AG08396 (cell line): ENCODE data around the gene SELENOO.

ENCODE experiments used
- DNase-seq: peaks from one replicate; pipeline ENCODE4 v3.0.0; 2012; ENCODE audit warnings: low spot score, mixed read lengths

Gene SELENOO

GRCh38 chr22:50238755-50239154 is 37.9 kb downstream of the SELENOO start:
- no peak for DNase-seq

DNA sequence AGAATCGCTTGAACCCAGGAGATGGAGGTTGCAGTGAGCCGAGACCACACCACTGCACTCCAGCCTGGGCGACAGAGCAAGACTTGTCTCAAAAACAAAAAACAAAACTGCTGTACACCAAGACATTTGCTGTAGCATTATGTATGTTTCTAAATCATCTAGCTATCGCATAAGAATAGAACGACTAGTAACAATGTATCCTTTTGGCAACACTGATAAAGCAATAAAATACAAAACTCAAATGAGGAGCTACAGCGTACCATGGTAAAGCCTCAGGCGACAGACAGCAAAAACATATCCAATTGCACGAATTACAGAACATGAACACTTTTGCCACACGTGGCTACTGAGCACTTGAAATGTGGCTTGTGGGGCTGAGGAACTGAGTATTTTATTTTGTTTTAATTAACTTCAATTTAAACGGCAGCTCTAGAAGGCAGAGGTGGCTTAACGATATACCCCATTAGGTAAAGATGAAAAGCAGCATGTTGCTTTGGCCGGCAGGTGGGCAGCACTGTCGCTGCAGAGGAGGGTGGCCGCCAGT is 41.7 kb downstream of the SELENOO start:
- DNase-seq, result no peak

DNA sequence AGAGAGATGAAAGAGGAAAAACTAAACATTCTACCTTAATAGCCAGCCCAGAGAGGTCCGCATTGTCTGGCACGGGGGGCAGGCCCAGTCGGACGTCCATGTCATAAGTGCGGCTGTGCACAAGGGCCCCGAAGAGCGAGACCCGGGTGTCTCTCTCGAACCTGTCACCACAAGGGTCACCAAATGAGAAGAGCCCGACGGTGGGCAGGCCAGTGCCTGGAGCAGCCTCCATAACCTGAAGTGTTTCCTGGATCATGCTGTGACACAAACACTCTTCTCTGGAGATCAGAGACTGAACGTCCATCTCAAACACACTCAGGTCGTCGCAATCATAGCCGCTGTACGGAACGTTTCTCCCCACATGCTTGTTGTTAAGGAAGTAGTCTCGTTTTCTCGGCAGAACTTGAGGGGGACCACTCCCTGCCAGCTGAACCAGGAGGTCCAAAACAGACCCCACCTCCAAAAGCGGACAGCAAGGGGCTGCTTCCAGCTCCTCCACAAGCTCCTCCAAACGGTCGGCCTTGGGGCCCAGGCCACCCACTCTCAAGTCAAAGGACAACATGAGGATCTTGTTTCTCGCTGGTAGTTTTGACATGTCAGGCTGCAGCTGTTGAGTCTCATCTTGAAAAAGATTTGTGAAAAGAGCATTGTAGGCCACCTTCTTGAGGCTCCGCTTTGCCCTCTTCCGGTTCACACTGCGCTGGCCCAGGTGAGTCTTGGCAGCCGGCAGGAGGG is 43.0 kb downstream of the SELENOO start:
- DNase-seq, result no peak

GRCh38 chr22:50244420-50245213 is 43.8 kb downstream of the SELENOO start, which contains the start of gene TUBGCP6:
Gene TUBGCP6, minus strand, starts transcription at chr22:50245023. Its CDS starts 564 bp downstream, at chr22:50244459.
- DNase-seq, result peak; percentile 96

DNA sequence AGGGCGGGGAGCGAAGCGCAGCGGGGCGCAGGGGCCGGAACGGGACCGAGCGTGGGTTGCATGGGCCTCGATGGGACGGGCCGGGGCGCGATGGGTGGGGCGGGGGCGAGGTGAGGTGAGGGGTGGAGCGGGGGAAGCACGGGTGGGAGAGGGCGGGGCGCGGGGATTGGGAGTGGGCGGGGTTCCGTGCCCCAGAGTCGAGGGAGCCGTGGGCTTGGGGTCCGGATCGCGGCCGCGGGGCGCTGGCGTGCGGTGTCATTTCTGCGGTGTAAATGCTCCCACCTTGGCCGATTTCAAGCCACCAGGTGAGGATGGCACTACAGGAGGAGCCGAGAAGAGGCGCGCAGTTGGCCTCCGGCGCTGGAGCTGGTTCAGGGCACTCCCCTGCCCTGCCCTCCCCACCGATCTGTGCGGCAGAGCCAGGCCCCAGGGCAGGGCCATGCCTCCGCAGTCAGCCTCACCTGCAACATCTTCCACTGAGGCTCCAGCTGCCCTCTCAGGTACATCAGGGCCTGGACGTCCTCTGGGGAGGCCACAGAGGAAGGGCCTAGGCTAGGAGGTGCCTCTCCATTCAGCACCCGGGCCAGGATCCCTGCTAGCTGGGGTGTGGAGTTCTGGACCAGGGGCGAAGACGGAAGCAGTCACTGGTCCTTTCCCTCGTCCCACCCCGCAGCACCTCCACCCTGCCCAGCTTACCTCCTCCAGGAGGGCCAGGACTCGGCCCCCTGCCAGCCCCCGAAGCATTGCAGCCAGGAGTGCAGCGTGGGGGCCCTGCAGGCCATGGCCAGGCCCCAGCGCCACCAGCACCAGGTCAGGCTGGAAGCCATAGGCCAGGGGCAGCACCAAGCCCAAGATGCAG is 44.6 kb downstream of the SELENOO start:
- DNase-seq, result no peak

DNA sequence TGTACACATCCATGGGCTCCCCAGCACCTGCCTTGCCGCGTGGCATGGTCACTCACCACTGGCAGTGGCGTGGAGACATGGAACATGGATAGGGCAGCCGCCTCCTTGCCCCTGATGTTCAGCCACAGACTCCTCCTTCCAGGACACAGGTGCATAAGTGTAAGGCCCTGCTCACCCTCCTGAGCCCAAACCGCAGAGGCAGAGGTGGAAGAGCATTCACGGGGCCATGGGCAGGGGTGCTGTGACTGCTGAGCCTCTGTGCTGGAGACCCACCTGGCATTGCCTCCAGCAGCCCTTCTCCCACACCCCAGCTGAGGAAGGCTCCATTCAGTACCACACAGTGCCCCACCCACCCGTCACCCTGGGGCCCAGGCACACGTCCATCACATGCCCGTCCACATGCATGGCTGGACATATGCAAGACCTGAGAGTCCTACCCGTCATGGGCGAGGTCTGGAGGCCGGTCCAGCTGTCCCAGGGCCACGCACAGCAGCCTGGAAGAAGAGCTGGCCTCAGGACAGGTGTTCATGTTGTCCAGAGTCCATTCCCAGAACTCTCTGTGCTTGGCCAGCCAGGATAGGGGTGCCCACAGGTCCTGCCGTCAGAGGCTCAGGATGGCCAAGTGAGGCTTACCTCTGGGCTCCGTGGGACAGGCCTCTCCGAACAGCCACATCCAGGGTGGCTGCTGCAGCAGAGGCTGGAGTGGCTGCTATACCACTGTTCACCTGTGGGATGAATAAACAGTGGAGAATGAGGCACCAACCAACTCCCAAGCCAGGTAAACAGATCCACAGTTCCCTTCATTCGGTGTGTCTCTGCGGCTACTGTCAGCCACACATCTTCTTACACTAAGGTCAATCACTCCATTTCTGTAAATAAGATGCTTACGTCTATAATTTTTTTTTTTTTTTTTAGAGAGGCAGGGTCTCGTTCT is 45.7 kb downstream of the SELENOO start:
- DNase-seq, result no peak

- DNase-seq, result peak; percentile 62
These were observed 46.9 kb downstream of the SELENOO start for GRCh38 chr22:50247748-50248147.

GRCh38 chr22:50248196-50249081 is 47.6 kb downstream of the SELENOO start:
- DNase-seq, result no peak

DNA sequence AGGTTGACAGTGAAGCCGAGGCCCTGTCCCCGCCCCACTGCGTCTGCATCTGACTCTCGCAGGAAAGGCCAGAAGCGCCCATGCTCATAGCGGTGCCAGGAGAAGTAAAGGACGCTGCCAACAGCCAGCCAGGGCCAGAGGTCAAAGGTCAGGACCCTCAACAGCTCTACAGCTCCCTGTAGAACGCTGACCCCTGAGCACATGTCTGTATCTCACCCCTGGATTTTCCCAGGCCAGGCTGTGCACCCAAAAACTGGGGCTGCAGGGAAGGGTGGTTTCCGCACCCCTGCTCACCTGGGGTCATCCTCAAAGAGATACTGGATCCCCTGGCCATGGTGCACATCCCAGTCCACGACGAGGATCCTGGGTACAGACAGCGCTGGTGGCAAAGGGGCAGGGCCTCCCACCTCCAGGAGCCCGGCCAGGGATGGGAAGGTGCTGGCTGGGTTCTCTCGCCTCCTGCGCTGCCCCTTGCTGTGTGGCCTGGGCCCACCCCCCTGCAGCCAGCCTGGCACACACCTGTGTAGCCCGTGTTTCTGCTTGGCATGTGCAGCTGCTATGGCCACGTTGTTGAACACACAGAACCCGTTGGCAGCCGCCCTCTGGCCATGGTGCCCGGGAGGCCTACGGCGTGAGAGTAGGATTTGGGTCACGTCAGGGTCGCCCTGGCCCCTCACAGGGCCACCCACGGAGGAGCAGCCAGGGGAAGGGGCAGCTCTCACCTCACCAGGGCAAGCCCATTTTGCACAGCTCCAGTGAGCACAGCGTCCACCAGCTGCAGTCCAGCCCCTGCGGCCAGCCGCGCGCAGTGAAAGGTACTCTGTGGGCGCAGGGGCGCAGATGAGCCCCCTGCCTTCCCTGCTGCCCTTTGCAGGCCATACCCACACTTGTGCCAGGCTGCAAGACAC is 48.8 kb downstream of the SELENOO start:
- no peak for DNase-seq

DNA sequence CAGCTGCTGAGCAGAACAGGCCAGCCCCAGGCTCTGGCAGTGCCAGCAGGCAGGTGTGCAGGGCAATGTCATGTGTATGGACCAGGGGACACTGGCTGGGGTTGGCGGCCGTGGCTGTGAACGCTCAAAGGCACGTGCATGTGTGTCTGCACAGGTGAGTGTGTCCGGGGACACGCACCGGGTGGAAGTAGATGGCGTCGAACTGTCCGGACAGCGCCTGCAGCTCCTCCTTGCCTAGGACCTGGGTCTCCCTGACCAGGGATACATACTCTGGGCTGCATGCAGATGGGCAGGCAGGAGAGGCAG is 49.4 kb downstream of the SELENOO start:
- no peak for DNase-seq

- DNase-seq, result peak; percentile 94
These were observed 50.0 kb downstream of the SELENOO start, which contains the start of gene HDAC10 for GRCh38 chr22:50250555-50251476. Gene HDAC10, minus strand, starts transcription at chr22:50251265. Its CDS starts 233 bp downstream, at chr22:50251032.

- DNase-seq, result no peak
These were observed 50.8 kb downstream of the SELENOO start for GRCh38 chr22:50251477-50252081.

GRCh38 chr22:50252082-50253045 is 51.6 kb downstream of the SELENOO start:
- peak; percentile 85 for DNase-seq

- no peak for DNase-seq
These were observed 52.5 kb downstream of the SELENOO start for GRCh38 chr22:50253046-50253915.

- DNase-seq, result no peak
These were observed 53.1 kb downstream of the SELENOO start for GRCh38 chr22:50253941-50254340.
